GM12878 (cell line): ENCODE data around the gene NT5C3A. TPM values are rescaled to one million over a fixed set of nuclear protein-coding genes. Genes with fewer than 3 reads are reported as not detected.
A peak's percentile ranks its signal among the peaks of the same experiment; 100 is the strongest.

Experiments used
- ATAC-seq: fragments of 200-7000 bp; cut with Tn5 transposase; 3 replicates; pipeline ENCODE4 v1.9.1; 2020; ENCODE audit warnings: mild to moderate bottlenecking, moderate library complexity
- BruUV-seq: library from RNA; stranded (reverse); fragments of 400-500 nt; replicated peaks from 2 replicates; lab custom pipeline; 2021; lab: Mats Ljungman, UMichigan
- CTCF ChIA-PET: fragments of 300-600 bp; sonication (Branson Sonifier 250); formaldehyde crosslinking; extraction: SDS; loops from one replicate; lab custom pipeline; 2021; ENCODE audit warnings: inconsistent platforms; lab: Yijun Ruan, JAX
- POLR2A ChIA-PET: fragments of 350-600 bp; formaldehyde crosslinking; extraction: SDS; loops from one replicate; lab custom pipeline; 2021; ENCODE audit warnings: inconsistent platforms; lab: Charles Lee
- RAD21 ChIA-PET: fragments of 300-600 bp; sonication (Branson Sonifier 250); formaldehyde crosslinking; loops from one replicate; lab custom pipeline; 2023; ENCODE audit warnings: antibody characterized with exemption; ENCODE audit not compliant: unreplicated experiment; lab: Charles Lee
- SMC1A ChIA-PET: fragments of 300-600 bp; sonication (Branson Sonifier 250); formaldehyde crosslinking; loops from one replicate; lab custom pipeline; 2023; ENCODE audit not compliant: unreplicated experiment, uncharacterized antibody; lab: Charles Lee
- DNase-seq: peaks from one replicate; pipeline ENCODE4 v3.0.0-alpha.2; 2011; ENCODE audit warnings: low read depth, low spot score
- FAIRE-seq: peaks from 3 replicates; lab custom pipeline; 2011; peaks lifted over from hg19 to GRCh38; lab: Jason Lieb, UNC
- H2AFZ ChIP-seq: 2 replicates; pipeline ENCODE4 v1.6.0; 2011; ENCODE audit warnings: low read depth, low read length, control low read depth; ENCODE audit not compliant: control insufficient read depth
- H3K27ac ChIP-seq: 2 replicates; pipeline ENCODE4 v1.5.1; 2011; ENCODE audit warnings: control low read depth; ENCODE audit not compliant: control insufficient read depth, insufficient read depth
- H3K27me3 ChIP-seq, 2 experiments: replicated peaks in 1 of 2; 2 replicates each; pipeline versions ENCODE4 v1.6.0 to v1.6.1; 2011; ENCODE audit warnings: low read length in 1 of 2; ENCODE audit not compliant: control insufficient read depth in 2 of 2, insufficient read depth in 2 of 2
- H3K36me3 ChIP-seq, 2 experiments: 2 replicates each; pipeline ENCODE4 v1.5.1; 2011; ENCODE audit warnings: low read length in 1 of 2; ENCODE audit not compliant: control insufficient read depth in 2 of 2, insufficient read depth in 2 of 2
- H3K4me1 ChIP-seq: 2 replicates; pipeline ENCODE4 v1.6.1; 2011; ENCODE audit warnings: mild to moderate bottlenecking, low read length, moderate library complexity, mixed read lengths; ENCODE audit not compliant: control insufficient read depth, insufficient read depth
- H3K4me2 ChIP-seq: 2 replicates; pipeline ENCODE4 v1.6.0; 2011; ENCODE audit warnings: control low read depth; ENCODE audit not compliant: control insufficient read depth, insufficient read depth
- H3K4me3 ChIP-seq: fragments of 200-600 bp; sonication (generic); 2 replicates; pipeline ENCODE4 v1.5.1; 2016
- H3K79me2 ChIP-seq: 2 replicates; pipeline ENCODE4 v1.6.0; 2011; ENCODE audit warnings: low read length; ENCODE audit not compliant: control insufficient read depth, insufficient read depth
- H3K9ac ChIP-seq: 2 replicates; pipeline ENCODE4 v1.8.0; 2011; ENCODE audit warnings: low read length, control low read depth, mixed read lengths; ENCODE audit not compliant: control insufficient read depth, insufficient read depth
- H3K9me3 ChIP-seq: replicated peaks from 3 replicates; pipeline ENCODE4 v1.5.1; 2011; ENCODE audit warnings: mild to moderate bottlenecking, low read length; ENCODE audit not compliant: control insufficient read depth, insufficient read depth
- H4K20me1 ChIP-seq: 2 replicates; pipeline ENCODE4 v1.6.0; 2011; ENCODE audit not compliant: control insufficient read depth, insufficient read depth
- BCLAF1 ChIP-seq: fragments of 450-650 bp; IDR thresholded peaks from 2 replicates; pipeline ENCODE4 v1.6.1; 2017; ENCODE audit warnings: antibody characterized with exemption, mild to moderate bottlenecking, moderate library complexity
- BRCA1 ChIP-seq: IDR thresholded peaks from 2 replicates; pipeline ENCODE4 v1.6.1; 2011; ENCODE audit warnings: low read depth, low read length, improper control_type of control experiment
- CTCF ChIP-seq, 3 experiments: IDR thresholded peaks in 2 of 3; conservative IDR thresholded peaks in 1 of 3; 2 replicates each; pipeline ENCODE4 v1.5.1; 2011; ENCODE audit warnings: low read depth in 3 of 3, low read length in 3 of 3, mild to moderate bottlenecking in 3 of 3, control low read depth in 2 of 3, moderate library complexity in 2 of 3, inconsistent platforms in 1 of 3, mixed read lengths in 1 of 3; ENCODE audit not compliant: control insufficient read depth in 2 of 3, insufficient read depth in 1 of 3; ENCODE audit errors: extremely low read depth in 1 of 3
- E2F4 ChIP-seq: IDR thresholded peaks from 2 replicates; pipeline ENCODE4 v1.6.1; 2012; ENCODE audit warnings: low read depth, low read length, improper control_type of control experiment
- FOS ChIP-seq: IDR thresholded peaks from 3 replicates; pipeline ENCODE4 v1.6.1; 2011; ENCODE audit warnings: borderline replicate concordance; ENCODE audit not compliant: insufficient read length; ENCODE audit errors: extremely low read depth
- HDAC2 ChIP-seq: fragments of 200-600 bp; sonication (generic); IDR thresholded peaks from 2 replicates; pipeline ENCODE4 v1.6.1; 2017
- HDAC6 ChIP-seq: fragments of 200-600 bp; sonication (generic); IDR thresholded peaks from one replicate; pipeline ENCODE4 v1.8.0; 2017; ENCODE audit warnings: antibody characterized with exemption; ENCODE audit not compliant: unreplicated experiment
- SREBF2 ChIP-seq: IDR thresholded peaks from 2 replicates; pipeline ENCODE4 v1.6.1; 2012; ENCODE audit warnings: mild to moderate bottlenecking, low read length
- WRNIP1 ChIP-seq: IDR thresholded peaks from 2 replicates; pipeline ENCODE4 v1.6.1; 2011; ENCODE audit warnings: low read depth, low read length, improper control_type of control experiment, borderline replicate concordance
- ZBTB4 ChIP-seq: fragments of 450-650 bp; formaldehyde crosslinking; IDR thresholded peaks from 2 replicates; pipeline ENCODE4 v1.4.0; 2022; ENCODE audit warnings: mild to moderate bottlenecking, moderate library complexity
- WGBS: methylation state at CpG from one replicate; pipeline ENCODE4 v1.1.6; 2016; ENCODE audit warnings: low lambda C conversion rate; ENCODE audit not compliant: insufficient replicate concordance, insufficient coverage; ENCODE audit errors: missing lambda C conversion rate; 5-methylcytosine and 5-hydroxymethylcytosine counted together
- in situ Hi-C: fragments of 300-500 bp; cut with MboI; formaldehyde crosslinking; loops from 9 replicates; pipeline ENCODE4 v1.14.3; 2018; ENCODE audit warnings: mixed read lengths
- intact Hi-C: fragments of 100-400 bp; cut with micrococcal nuclease; formaldehyde crosslinking; loops from one replicate; pipeline ENCODE4 v1.14.2; 2022; ENCODE audit not compliant: unreplicated experiment
- polyA plus RNA-seq, 11 experiments: library from polyadenylated mRNA; depleted of rRNA in 4 of 11; unstranded in 6 of 11; stranded (reverse) in 5 of 11; fragments of >200 nt; fragmentation: Nextera tagmentation in 4 of 11; fragmentation: Illumina TruSeq in 1 of 11; extraction: Ambion mirVana in 4 of 11; extraction: Trizol in 1 of 11; gene quantifications; 1 replicate in 1 of 11; 2 replicates in 10 of 11; pipeline versions ENCODE4 v1.2.1 to v1.2.3, GENCODE V29; 2011 to 2016; ENCODE audit warnings: inconsistent platforms in 2 of 11, missing spikeins in 2 of 11, low read depth in 1 of 11
- total RNA-seq, 4 experiments: library from RNA; depleted of rRNA in 3 of 4; stranded (reverse); fragments of >200 nt in 3 of 4; fragmentation: Illumina TruSeq in 1 of 4; extraction: Trizol in 1 of 4; gene quantifications; 2 replicates each; pipeline versions ENCODE4 v1.2.1 to v1.2.3, GENCODE V29; 2013 to 2021

Gene NT5C3A
- total and polyA plus RNA-seq, 10 of the 15 experiments (the other 5 are each of a cell fraction or from before 2014, with no cell fraction given) = 53.0 to 111 (median 71.4) TPM

- ChIA-PET POLR2A (no interaction called here), RAD21 (no interaction called here), SMC1A (no interaction called here), CTCF (no interaction called here)
- no peak for FAIRE-seq
- in situ Hi-C loops = loop anchor here (10.0 kb wide), 1 partner anchor 406 kb away; no protein-coding TSS in a partner anchor
- peaks cover 10% of the 10 kb centered on the region for H3K4me1 ChIP-seq
- H2AFZ ChIP-seq = no peak overlapping the region
- DNase-seq = no peak
- no peak overlapping the region for H3K9ac ChIP-seq
- no peaks in the 10 kb centered on the region for H3K27me3 ChIP-seq
- H3K9me3 ChIP-seq = no peaks in the 10 kb centered on the region
- H3K79me2 ChIP-seq = peaks cover 2% of the 10 kb centered on the region
- WGBS = 53% methylated on average over 3 of the region's 3 CpGs
- H3K27ac ChIP-seq = no peak overlapping the region
- BruUV-seq = no TSS peak
- intact Hi-C loops = loop anchor here (10.0 kb wide), 1 partner anchor 336 kb away; no protein-coding TSS in a partner anchor
- no peak for ATAC-seq
- peaks cover 6 to 23% of the 10 kb centered on the region in 2 experiments for H3K36me3 ChIP-seq
- H4K20me1 ChIP-seq = no peaks in the 10 kb centered on the region
- no peak overlapping the region for H3K4me3 ChIP-seq
- H3K4me2 ChIP-seq = 0 out of 2 replicates have a peak overlapping the region, but pooled peaks have one; percentile 2
- no peak for TF ChIP-seq HDAC6
- no peak for TF ChIP-seq WRNIP1
- no peak for TF ChIP-seq HDAC2
- TF ChIP-seq CTCF (IDR thresholded peaks at IDR 0.05 in 2 of 3, conservative IDR thresholded peaks at IDR 0.05 in 1 of 3; ENCODE audit: control insufficient read depth in 2 of 3, extremely low read depth in 1 of 3, insufficient read depth in 1 of 3, low read depth in 3 of 3, low read length in 3 of 3) = no peak
- TF ChIP-seq ZBTB4 (CRISPR knock-in tag) = no peak
- no peak for TF ChIP-seq FOS
- TF ChIP-seq E2F4 = no peak
- TF ChIP-seq BCLAF1 = no peak
- TF ChIP-seq BRCA1 = no peak
- no peak for TF ChIP-seq SREBF2
These were observed 38.2 kb upstream of the NT5C3A start for GRCh38 chr7:33100770-33101169.
